HepG2 (cell line): ENCODE data around the gene SDR9C7. TPM values are rescaled to one million over a fixed set of nuclear protein-coding genes. Genes with fewer than 3 reads are reported as not detected.

Experiments
- ATAC-seq: fragments of 200-7000 bp; cut with Tn5 transposase; 3 replicates; pipeline ENCODE4 v1.9.1; 2020; ENCODE audit warnings: mild to moderate bottlenecking, moderate library complexity
- BruUV-seq: library from RNA; stranded (reverse); fragments of 400-500 nt; replicated peaks from 2 replicates; lab custom pipeline; 2021; lab: Mats Ljungman, UMichigan
- CTCF ChIA-PET: fragments of 300-600 bp; formaldehyde crosslinking; extraction: SDS; loops from one replicate; lab custom pipeline; 2021; ENCODE audit warnings: low total read pairs, inconsistent platforms, low intra/inter-chr PET ratio; lab: Yijun Ruan, JAX
- POLR2A ChIA-PET: fragments of 350-600 bp; sonication (Branson Sonifier 250); formaldehyde crosslinking; loops from one replicate; lab custom pipeline; 2020; ENCODE audit warnings: antibody characterized with exemption, inconsistent platforms; lab: Yijun Ruan, JAX
- DNase-seq: peaks from one replicate; pipeline ENCODE4 v3.0.0-alpha.2; 2015; ENCODE audit warnings: low spot score
- FAIRE-seq: peaks from 3 replicates; lab custom pipeline; 2011; peaks lifted over from hg19 to GRCh38; lab: Jason Lieb, UNC
- H2AFZ ChIP-seq: one replicate; pipeline ENCODE4 v1.6.1; 2011; ENCODE audit warnings: low read length, inconsistent platforms
- H3K27ac ChIP-seq: fragments of 300-600 bp; 3 replicates; pipeline ENCODE4 v1.8.0; 2011; ENCODE audit warnings: mixed run types, mild to moderate bottlenecking, mixed read lengths, low read length, inconsistent platforms; ENCODE audit not compliant: insufficient read depth; ENCODE audit errors: extremely low read length
- H3K27me3 ChIP-seq, 2 experiments: fragments of 200-600 bp in 1 of 2; 2 replicates in 1 of 2; 3 replicates in 1 of 2; pipeline versions ENCODE4 v1.6.0 to v1.8.0; 2011; ENCODE audit warnings: low read length in 2 of 2, mild to moderate bottlenecking in 2 of 2, moderate library complexity in 2 of 2, inconsistent platforms in 1 of 2; ENCODE audit not compliant: insufficient read depth in 2 of 2, control insufficient read depth in 1 of 2
- H3K36me3 ChIP-seq, 2 experiments: fragments of 200-600 bp in 1 of 2; replicated peaks in 1 of 2; 2 replicates in 1 of 2; 3 replicates in 1 of 2; pipeline versions ENCODE4 v1.5.1 to v1.8.0; 2011; ENCODE audit warnings: low read length in 2 of 2, inconsistent platforms in 1 of 2; ENCODE audit not compliant: insufficient read depth in 2 of 2, control insufficient read depth in 1 of 2
- H3K4me1 ChIP-seq: 2 replicates; pipeline ENCODE4 v1.5.1; 2012; ENCODE audit warnings: low read length, inconsistent platforms; ENCODE audit not compliant: insufficient read depth
- H3K4me2 ChIP-seq: 2 replicates; pipeline ENCODE4 v1.6.0; 2011; ENCODE audit warnings: low read depth, low read length, inconsistent platforms
- H3K4me3 ChIP-seq, 3 experiments: fragments of 200-600 bp in 1 of 3; sonication (generic), shearing (Covaris generic) in 1 of 3; replicated peaks in 1 of 3; 2 replicates each; pipeline ENCODE4 v1.5.1; 2011 to 2016; ENCODE audit warnings: low read length in 3 of 3, inconsistent platforms in 2 of 3, low read depth in 2 of 3, mild to moderate bottlenecking in 2 of 3, control low read depth in 1 of 3, mixed read lengths in 1 of 3; ENCODE audit not compliant: insufficient read depth in 1 of 3
- H3K79me2 ChIP-seq: one replicate; pipeline ENCODE4 v1.6.1; 2011; ENCODE audit warnings: low read length, inconsistent platforms; ENCODE audit not compliant: insufficient read depth
- H3K9ac ChIP-seq: 2 replicates; pipeline ENCODE4 v1.6.0; 2011; ENCODE audit warnings: mild to moderate bottlenecking, low read depth, low read length, inconsistent platforms; ENCODE audit not compliant: insufficient read depth
- H3K9me3 ChIP-seq: 2 replicates; pipeline ENCODE4 v1.5.1; 2012; ENCODE audit warnings: mild to moderate bottlenecking, low read length
- H4K20me1 ChIP-seq: 2 replicates; pipeline ENCODE4 v1.6.0; 2011; ENCODE audit warnings: inconsistent platforms, mild to moderate bottlenecking, low read length, moderate library complexity; ENCODE audit not compliant: insufficient read depth
- MXD4 ChIP-seq: IDR thresholded peaks from 2 replicates; pipeline ENCODE4 v1.6.1; 2016; ENCODE audit warnings: mild to moderate bottlenecking, missing biosample characterization, missing genetic modification reagents
- WGBS: methylation state at CpG from one replicate; pipeline ENCODE4 v1.1.6; 2017; ENCODE audit warnings: low lambda C conversion rate; 5-methylcytosine and 5-hydroxymethylcytosine counted together
- in situ Hi-C: cut with HindIII; loops from 2 replicates; pipeline ENCODE4 v1.10.0; 2017; ENCODE audit warnings: low pct_unique_long_range_greater_than_20kb; ENCODE audit not compliant: extremely low pct_ligation_motif_present
- intact Hi-C: fragments of 100-400 bp; cut with micrococcal nuclease; formaldehyde crosslinking; loops from one replicate; pipeline ENCODE4 v1.10.0; 2022; ENCODE audit not compliant: unreplicated experiment
- polyA plus RNA-seq, 8 experiments: library from polyadenylated mRNA; depleted of rRNA in 3 of 8; stranded (reverse) in 7 of 8; unstranded in 1 of 8; fragments of >200 nt; fragmentation: Illumina TruSeq in 4 of 8; extraction: Trizol in 4 of 8; gene quantifications; 2 replicates each; pipeline versions ENCODE4 v1.2.1 to v1.2.3, GENCODE V29; 2011 to 2016; ENCODE audit warnings: low read depth in 4 of 8, missing spikeins in 1 of 8, mixed read lengths in 1 of 8; ENCODE audit not compliant: insufficient read depth in 1 of 8
- total RNA-seq, 5 experiments: library from RNA; depleted of rRNA; stranded (reverse); fragments of >200 nt; fragmentation: Illumina TruSeq; extraction: Trizol; gene quantifications; 2 replicates each; pipeline ENCODE4 v1.2.3, GENCODE V29; 2016; ENCODE audit warnings: low read depth in 1 of 5
- TF ChIP-seq, protein P1 (sequence below): sonication (generic); formaldehyde crosslinking; IDR thresholded peaks from 2 replicates; pipeline ENCODE4 v1.5.0; 2020; ENCODE audit warnings: mild to moderate bottlenecking, missing genetic modification reagents, borderline replicate concordance

Gene SDR9C7
- total and polyA plus RNA-seq, 2 of the 13 experiments (the other 11 are each of a cell fraction or from before 2014, with no cell fraction given) = 0.04 TPM; not detected in 1

DNA sequence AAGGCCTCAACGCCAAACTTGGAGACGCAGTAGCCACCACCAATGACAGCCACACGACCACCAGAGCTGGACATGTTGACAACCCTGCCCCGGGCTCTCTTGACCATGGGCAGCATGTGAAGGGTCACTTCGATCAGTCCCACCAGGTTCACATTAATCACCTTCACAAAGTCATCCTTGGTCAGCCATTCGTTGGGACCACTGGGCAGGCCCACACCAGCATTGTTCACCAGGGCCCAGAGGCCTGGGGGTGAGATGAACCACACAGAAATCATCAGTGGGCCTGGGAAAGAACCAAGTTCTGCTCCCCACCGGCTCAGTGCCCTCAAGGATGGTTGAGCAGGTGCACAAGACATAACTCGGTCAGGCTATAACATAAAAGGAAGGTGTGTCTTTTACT lies 4.0 kb downstream of the SDR9C7 start:
- Histone ChIP-seq H3K9me3 (no peaks in the 10 kb centered on the region), H3K36me3 (no peaks in the 10 kb centered on the region), H3K4me1 (peaks cover 20% of the 10 kb centered on the region), H3K27ac (no peak overlapping the region)
- BruUV-seq = no TSS peak
- CTCF ChIA-PET = no interaction called here
- ATAC-seq = no peak
- intact Hi-C loops = no loop called here
- no peak for TF ChIP-seq MXD4 (CRISPR knock-in tag)
- TF ChIP-seq, protein P1, sequence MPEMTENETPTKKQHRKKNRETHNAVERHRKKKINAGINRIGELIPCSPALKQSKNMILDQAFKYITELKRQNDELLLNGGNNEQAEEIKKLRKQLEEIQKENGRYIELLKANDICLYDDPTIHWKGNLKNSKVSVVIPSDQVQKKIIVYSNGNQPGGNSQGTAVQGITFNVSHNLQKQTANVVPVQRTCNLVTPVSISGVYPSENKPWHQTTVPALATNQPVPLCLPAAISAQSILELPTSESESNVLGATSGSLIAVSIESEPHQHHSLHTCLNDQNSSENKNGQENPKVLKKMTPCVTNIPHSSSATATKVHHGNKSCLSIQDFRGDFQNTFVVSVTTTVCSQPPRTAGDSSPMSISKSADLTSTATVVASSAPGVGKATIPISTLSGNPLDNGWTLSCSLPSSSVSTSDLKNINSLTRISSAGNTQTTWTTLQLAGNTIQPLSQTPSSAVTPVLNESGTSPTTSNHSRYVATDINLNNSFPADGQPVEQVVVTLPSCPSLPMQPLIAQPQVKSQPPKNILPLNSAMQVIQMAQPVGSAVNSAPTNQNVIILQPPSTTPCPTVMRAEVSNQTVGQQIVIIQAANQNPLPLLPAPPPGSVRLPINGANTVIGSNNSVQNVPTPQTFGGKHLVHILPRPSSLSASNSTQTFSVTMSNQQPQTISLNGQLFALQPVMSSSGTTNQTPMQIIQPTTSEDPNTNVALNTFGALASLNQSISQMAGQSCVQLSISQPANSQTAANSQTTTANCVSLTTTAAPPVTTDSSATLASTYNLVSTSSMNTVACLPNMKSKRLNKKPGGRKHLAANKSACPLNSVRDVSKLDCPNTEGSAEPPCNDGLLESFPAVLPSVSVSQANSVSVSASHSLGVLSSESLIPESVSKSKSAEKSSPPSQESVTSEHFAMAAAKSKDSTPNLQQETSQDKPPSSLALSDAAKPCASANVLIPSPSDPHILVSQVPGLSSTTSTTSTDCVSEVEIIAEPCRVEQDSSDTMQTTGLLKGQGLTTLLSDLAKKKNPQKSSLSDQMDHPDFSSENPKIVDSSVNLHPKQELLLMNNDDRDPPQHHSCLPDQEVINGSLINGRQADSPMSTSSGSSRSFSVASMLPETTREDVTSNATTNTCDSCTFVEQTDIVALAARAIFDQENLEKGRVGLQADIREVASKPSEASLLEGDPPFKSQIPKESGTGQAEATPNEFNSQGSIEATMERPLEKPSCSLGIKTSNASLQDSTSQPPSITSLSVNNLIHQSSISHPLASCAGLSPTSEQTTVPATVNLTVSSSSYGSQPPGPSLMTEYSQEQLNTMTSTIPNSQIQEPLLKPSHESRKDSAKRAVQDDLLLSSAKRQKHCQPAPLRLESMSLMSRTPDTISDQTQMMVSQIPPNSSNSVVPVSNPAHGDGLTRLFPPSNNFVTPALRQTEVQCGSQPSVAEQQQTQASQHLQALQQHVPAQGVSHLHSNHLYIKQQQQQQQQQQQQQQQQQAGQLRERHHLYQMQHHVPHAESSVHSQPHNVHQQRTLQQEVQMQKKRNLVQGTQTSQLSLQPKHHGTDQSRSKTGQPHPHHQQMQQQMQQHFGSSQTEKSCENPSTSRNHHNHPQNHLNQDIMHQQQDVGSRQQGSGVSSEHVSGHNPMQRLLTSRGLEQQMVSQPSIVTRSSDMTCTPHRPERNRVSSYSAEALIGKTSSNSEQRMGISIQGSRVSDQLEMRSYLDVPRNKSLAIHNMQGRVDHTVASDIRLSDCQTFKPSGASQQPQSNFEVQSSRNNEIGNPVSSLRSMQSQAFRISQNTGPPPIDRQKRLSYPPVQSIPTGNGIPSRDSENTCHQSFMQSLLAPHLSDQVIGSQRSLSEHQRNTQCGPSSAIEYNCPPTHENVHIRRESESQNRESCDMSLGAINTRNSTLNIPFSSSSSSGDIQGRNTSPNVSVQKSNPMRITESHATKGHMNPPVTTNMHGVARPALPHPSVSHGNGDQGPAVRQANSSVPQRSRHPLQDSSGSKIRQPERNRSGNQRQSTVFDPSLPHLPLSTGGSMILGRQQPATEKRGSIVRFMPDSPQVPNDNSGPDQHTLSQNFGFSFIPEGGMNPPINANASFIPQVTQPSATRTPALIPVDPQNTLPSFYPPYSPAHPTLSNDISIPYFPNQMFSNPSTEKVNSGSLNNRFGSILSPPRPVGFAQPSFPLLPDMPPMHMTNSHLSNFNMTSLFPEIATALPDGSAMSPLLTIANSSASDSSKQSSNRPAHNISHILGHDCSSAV (CRISPR knock-in tag) = no peak
- TF ChIP-seq, all 625 proteins: peak for 0
- Histone ChIP-seq H3K4me2 (no peak overlapping the region), H4K20me1 (no peaks in the 10 kb centered on the region), H3K4me3 (no peak overlapping the region), H2AFZ (no peak overlapping the region), H3K27me3 (no peaks in the 10 kb centered on the region; a peak in 1 of 5 replicates), H3K79me2 (no peaks in the 10 kb centered on the region), H3K9ac (no peak overlapping the region)
- DNase-seq (no peak), FAIRE-seq (no peak)
- WGBS = 60% methylated on average over 5 of the region's 8 CpGs
- POLR2A ChIA-PET = no interaction called here
- in situ Hi-C loops = no loop called here
